Stimulated activated naive CD4-positive, alpha-beta T cell (primary cell): ENCODE data around the gene GALNS.
A peak's percentile ranks its signal among the peaks of the same experiment; 100 is the strongest.
"Not testable (repeated sequence)": the region's sequence is repeated elsewhere in the genome, so short reads cannot be mapped to it uniquely, and the experiment has no call there.

ENCODE experiments used
- DNase-seq, 6 experiments: peaks; one replicate each; lab custom pipeline; 2025; lab: John Stamatoyannopoulos, UW

The GALNS gene

GRCh38 chr16:88856828-88857727 is at the start of gene GALNS, which contains the start of gene TRAPPC2L:
Gene GALNS (minus strand): TSS chr16:88856947. CDS start chr16:88856877, 70 bp downstream.
Gene TRAPPC2L (plus strand): TSS chr16:88857127. CDS start chr16:88857151, 24 bp downstream.
- peak; percentile 95 to 98 (median 97) for DNase-seq

GRCh38 chr16:88906020-88906419 is 49.3 kb upstream of the GALNS start:
- no peak for DNase-seq

GRCh38 chr16:88905563-88905962 is 48.8 kb upstream of the GALNS start:
- DNase-seq: peak in 1 of 6 experiments; percentile 9

- no peak for DNase-seq
Observed at GRCh38 chr16:88904676-88905365, 48.1 kb upstream of the GALNS start.

GRCh38 chr16:88903267-88903666 is 46.5 kb upstream of the GALNS start:
- no peak for DNase-seq

GRCh38 chr16:88902744-88903143 is 46.0 kb upstream of the GALNS start:
- no peak for DNase-seq

GRCh38 chr16:88901718-88902337 is 45.1 kb upstream of the GALNS start:
- no peak for DNase-seq

GRCh38 chr16:88900662-88901052 is 43.9 kb upstream of the GALNS start:
- no peak for DNase-seq

- no peak for DNase-seq
Observed at GRCh38 chr16:88899901-88900661, 43.3 kb upstream of the GALNS start.

GRCh38 chr16:88897696-88898425 is 41.1 kb upstream of the GALNS start:
- DNase-seq: no peak

- no peak for DNase-seq
Observed at GRCh38 chr16:88896238-88897070, 39.7 kb upstream of the GALNS start.

GRCh38 chr16:88895335-88895734 is 38.6 kb upstream of the GALNS start:
- DNase-seq: no peak

- DNase-seq: no peak
Observed at GRCh38 chr16:88894681-88895300, 38.0 kb upstream of the GALNS start.

GRCh38 chr16:88894266-88894665 is 37.5 kb upstream of the GALNS start:
- not testable (repeated sequence) for DNase-seq

GRCh38 chr16:88893127-88893968 is 36.6 kb upstream of the GALNS start:
- no peak for DNase-seq

GRCh38 chr16:88892065-88892464 is 35.3 kb upstream of the GALNS start:
- no peak for DNase-seq

GRCh38 chr16:88891083-88891482 is 34.3 kb upstream of the GALNS start:
- no peak for DNase-seq

- DNase-seq: not testable (repeated sequence)
Observed at GRCh38 chr16:88889702-88890352, 33.1 kb upstream of the GALNS start.
